Activated naive CD4-positive, alpha-beta T cell treated with anti-CD3 and anti-CD28 coated beads, Interleukin-2, amount 10 ng/mL, durations not matched to agents 7 days and 5 days (primary cell): ENCODE data around the gene C4orf50.

Experiments used
- CTCF ChIA-PET: fragments of 350-600 bp; sonication (Branson Sonifier 250); formaldehyde crosslinking; loops from one replicate; lab custom pipeline; 2021; ENCODE audit warnings: antibody characterized with exemption; lab: Charles Lee
- DNase-seq: peaks from one replicate; pipeline ENCODE4 v3.0.0-alpha.2; 2020
- H3K27ac Mint-ChIP-seq: one replicate; pipeline ENCODE4 v1.8.0; 2021; ENCODE audit warnings: mild to moderate bottlenecking, moderate library complexity, mixed read lengths
- H3K27me3 Mint-ChIP-seq: one replicate; pipeline ENCODE4 v1.8.0; 2021; ENCODE audit warnings: mild to moderate bottlenecking, mixed read lengths
- H3K36me3 Mint-ChIP-seq: one replicate; pipeline ENCODE4 v1.8.0; 2021; ENCODE audit warnings: mixed read lengths
- H3K4me1 Mint-ChIP-seq: one replicate; pipeline ENCODE4 v1.8.0; 2021; ENCODE audit warnings: mixed read lengths
- H3K4me3 Mint-ChIP-seq: one replicate; pipeline ENCODE4 v1.8.0; 2021; ENCODE audit warnings: mild to moderate bottlenecking, moderate library complexity, mixed read lengths
- H3K9me3 Mint-ChIP-seq: one replicate; pipeline ENCODE4 v1.8.0; 2021; ENCODE audit warnings: mixed read lengths

C4orf50 gene

DNA sequence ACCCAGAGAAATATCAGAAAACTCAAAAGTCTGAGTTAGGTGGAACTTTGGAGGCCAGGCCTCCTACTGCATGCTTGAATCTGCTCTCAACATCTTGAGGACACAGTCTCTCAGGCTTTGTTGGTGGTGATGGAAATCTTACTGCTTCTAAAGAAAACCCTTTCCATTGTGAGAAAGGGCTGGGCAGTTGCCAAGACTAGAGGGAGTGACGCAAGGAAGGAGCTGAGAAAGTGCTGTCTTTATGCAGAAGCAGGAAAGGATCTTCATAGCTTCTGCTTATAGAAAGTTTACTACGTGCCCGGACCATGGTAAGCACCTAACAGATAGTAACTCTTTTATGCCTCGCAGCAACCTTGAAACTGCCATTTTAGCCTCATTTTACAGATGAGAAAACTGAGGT, 122.9 kb downstream of the C4orf50 start:
- Mint-ChIP-seq H3K36me3 (no peaks in the 10 kb centered on the region), H3K27me3 (peaks cover 43% of the 10 kb centered on the region), H3K4me3 (no peak overlapping the region)

DNA sequence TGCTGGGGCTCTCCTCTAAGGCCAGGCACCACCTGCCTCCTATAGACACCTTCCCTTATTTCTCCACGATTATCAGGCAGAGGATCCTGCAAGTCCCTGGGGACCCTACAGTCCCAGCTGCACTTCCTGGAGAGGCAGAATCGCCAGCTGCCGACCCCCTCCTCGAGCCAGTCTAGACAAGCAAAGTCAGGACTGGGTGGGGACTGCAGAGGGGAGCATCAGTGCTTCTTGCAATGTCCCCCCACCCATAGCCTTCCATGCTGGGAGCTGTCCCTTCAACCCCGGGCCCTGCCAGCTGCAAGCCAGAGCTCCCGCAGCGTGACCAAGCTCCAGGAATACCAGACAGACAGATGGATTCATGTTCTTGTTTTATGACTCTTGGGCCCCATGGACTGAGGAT, 124.0 kb downstream of the C4orf50 start:
- H3K36me3 Mint-ChIP-seq, result no peaks in the 10 kb centered on the region
- no peak overlapping the region for H3K27ac Mint-ChIP-seq
- no peaks in the 10 kb centered on the region for H3K4me1 Mint-ChIP-seq
- no peak overlapping the region for H3K4me3 Mint-ChIP-seq
- no peak for DNase-seq
- CTCF ChIA-PET, result no interaction called here
- H3K9me3 Mint-ChIP-seq, result no peaks in the 10 kb centered on the region
- H3K27me3 Mint-ChIP-seq, result peaks cover 53% of the 10 kb centered on the region

More for the DNA sequence above, 122.9 kb downstream of the C4orf50 start:
- no peak for DNase-seq
- CTCF ChIA-PET, result no interaction called here
- no peak overlapping the region for H3K27ac Mint-ChIP-seq
- H3K4me1 Mint-ChIP-seq, result no peaks in the 10 kb centered on the region
- H3K9me3 Mint-ChIP-seq, result no peaks in the 10 kb centered on the region

DNA sequence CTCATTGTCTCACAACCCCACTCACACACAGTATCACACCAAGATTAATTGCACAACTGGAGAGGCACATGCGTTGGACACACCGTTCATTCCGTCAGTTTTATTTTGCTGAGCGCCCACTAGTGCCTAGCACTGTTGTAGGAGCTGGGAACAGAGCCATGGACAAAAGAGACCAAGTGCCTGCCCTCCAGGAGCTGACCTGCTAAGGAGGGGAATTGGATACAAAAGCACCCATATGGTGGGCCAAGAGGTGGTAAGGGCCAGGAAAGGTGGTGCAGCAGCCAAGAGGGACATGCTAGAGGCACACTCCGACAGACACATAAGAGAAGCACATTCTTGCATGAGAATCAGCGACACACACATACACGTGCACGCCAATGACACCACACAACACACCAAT, 124.6 kb downstream of the C4orf50 start:
- CTCF ChIA-PET, result no interaction called here
- H3K4me1 Mint-ChIP-seq, result peaks cover 3% of the 10 kb centered on the region
- H3K36me3 Mint-ChIP-seq, result no peaks in the 10 kb centered on the region
- no peak for DNase-seq
- peaks cover 60% of the 10 kb centered on the region for H3K27me3 Mint-ChIP-seq
- H3K4me3 Mint-ChIP-seq, result no peak overlapping the region
- H3K9me3 Mint-ChIP-seq, result no peaks in the 10 kb centered on the region
- H3K27ac Mint-ChIP-seq, result peak overlapping the region; percentile 6

DNA sequence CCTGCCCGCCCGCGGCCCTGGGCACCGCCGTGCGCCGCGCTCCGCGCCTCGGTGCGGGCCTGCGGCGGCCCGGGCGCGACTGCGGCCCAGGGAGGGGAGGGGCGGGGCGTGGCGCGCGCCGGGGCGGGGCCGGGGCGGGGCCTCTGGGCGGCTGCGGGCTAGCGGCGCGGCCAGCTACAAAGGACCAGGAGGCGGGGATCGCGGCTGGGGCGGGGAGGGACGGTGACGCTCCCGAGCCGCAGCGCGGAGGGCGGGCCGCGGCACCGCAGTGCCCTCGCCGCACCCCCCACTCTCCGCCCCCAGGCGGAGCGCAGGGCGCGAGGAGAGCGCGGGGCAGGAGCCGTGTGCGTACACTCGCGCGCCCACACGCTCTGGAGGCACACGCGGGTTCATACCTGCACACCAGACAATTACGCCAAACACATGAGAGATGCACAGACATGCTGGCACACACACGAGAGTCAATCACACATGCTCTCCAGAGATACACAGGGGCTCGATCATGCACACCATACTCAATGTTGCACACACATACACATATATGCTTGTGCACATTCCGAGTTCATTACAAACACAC, 125.1 kb downstream of the C4orf50 start, which contains the start of gene CRMP1:
Gene CRMP1 (minus strand): TSS at position 83 of the 577 bp plus-strand sequence. CDS start 117 bp downstream, outside the sequence.
- H3K4me3 Mint-ChIP-seq, result no peak within 1 kb of the TSS
- H3K9me3 Mint-ChIP-seq, result no peaks in the 10 kb centered on the region
- no peaks in the 10 kb centered on the region for H3K36me3 Mint-ChIP-seq
- peaks cover 61% of the 10 kb centered on the region for H3K27me3 Mint-ChIP-seq
- DNase-seq, result no peak
- H3K27ac Mint-ChIP-seq, result peak within 1 kb of the TSS; percentile 6
- H3K4me1 Mint-ChIP-seq, result peaks cover 3% of the 10 kb centered on the region
- CTCF ChIA-PET, result no interaction called here

DNA sequence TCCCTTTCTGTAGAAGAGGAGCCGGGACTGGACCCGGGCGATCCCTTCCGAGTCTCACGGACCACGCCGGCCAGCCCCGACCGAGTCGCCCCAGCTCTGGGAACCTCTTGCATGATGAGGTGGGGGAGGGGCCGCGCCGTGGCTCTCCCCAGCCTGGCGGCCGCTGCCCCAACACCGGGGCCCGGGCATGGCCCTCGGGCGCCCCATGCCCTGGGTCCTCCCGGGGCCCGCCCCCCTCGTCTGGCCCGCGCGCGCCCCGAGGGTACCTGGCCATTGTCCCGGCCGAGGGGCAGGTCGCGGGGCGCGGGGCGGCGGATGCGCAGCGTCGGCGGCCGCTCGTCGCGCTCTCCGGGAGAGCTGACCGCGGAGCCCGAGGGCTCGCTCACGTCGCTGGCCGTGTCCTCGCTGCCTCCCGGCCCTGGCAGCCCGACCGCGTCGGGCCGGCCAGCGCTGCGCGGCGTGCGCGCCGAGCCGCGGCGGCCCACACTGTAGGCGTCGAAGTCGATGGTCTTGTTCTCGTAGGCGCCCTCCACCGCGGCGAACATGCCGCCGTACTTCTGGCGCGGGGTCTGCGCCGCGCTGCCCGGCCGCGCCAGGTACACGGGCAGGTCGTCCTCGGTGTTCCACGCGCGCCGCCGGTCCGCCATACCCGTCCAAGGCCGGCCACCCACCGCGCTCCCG, 125.8 kb downstream of the C4orf50 start:
- Mint-ChIP-seq H3K36me3 (no peaks in the 10 kb centered on the region), H3K4me1 (peaks cover 3% of the 10 kb centered on the region), H3K4me3 (no peak overlapping the region), H3K27ac (no peak overlapping the region), H3K27me3 (peaks cover 64% of the 10 kb centered on the region), H3K9me3 (no peaks in the 10 kb centered on the region)
- CTCF ChIA-PET, result no interaction called here
- DNase-seq, result no peak

DNA sequence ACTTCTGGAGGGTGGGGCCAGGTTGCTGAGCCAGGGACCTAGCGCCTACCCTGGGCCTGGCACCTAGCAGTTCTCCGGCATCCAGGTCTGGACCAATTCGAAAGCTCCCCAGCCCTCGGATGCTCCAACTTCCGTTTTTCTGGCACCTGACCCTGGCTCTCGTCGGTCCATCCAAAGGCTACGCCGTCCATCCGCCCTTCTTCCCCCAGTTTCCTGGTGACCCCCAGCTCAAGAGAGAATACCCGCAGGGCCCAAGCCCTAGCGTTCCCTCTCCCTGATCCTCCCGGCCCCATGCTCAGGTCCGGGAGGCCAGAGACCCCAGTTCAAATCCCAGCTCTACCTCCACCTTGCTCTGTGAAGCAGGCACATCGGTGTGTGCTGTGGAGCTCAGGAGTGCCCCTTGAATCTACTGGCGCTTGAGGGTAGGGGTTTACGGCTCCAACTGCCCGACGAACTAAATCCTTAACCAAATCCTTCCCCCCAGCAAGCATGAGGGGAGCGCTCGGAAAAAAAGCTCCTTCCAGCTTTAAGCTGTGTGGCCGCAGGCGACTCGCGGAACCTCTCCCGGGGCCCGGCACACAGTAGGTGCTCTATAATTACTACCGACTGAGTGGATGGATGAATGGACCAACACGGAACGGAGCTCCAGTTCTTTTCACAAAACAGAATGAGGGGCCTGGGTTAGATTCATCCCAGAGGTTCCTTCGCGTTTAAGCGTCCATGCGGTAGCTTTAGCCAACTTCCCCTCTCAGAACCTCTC, 126.5 kb downstream of the C4orf50 start:
- Mint-ChIP-seq H3K27ac (no peak overlapping the region), H3K4me1 (peaks cover 3% of the 10 kb centered on the region), H3K36me3 (no peaks in the 10 kb centered on the region), H3K27me3 (peaks cover 71% of the 10 kb centered on the region), H3K4me3 (no peak overlapping the region), H3K9me3 (no peaks in the 10 kb centered on the region)
- CTCF ChIA-PET, result no interaction called here
- no peak for DNase-seq

DNA sequence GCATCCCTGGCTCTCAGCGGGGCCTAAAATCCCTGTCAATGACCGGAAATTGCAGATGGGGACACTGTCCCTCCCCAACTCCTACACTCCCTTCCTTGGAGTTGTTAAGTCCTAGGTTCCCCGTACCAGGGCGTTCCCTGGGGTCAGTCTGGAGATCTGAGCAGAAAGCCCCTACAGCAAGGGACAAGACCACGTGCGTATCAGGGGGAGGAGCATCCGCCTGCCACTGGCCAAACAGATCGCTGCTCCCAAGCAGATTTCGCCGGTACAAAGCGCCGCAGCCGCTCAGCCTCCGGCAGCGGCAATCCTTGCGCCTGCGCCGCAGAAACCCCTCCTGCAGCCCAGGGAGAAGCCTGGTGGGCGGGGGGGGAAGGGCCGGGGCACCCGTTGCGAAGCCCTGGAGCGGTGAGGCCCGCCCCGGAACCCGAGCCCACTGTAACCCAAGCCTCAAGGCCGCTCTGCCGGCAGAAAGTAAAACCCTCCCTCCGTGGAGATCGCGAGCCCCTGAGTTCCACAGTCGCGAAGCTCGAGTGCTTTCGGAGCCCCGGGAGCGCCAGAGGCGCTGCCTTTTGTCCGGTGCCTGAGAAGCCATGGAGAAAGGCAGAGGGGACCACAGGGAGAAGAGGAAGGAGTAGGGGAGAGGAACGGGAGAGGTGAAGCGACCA, 128.0 kb downstream of the C4orf50 start:
- H3K27me3 Mint-ChIP-seq, result peaks cover 79% of the 10 kb centered on the region
- H3K36me3 Mint-ChIP-seq, result no peaks in the 10 kb centered on the region
- no peak for DNase-seq
- CTCF ChIA-PET, result no interaction called here
- no peak overlapping the region for H3K4me3 Mint-ChIP-seq
- no peaks in the 10 kb centered on the region for H3K9me3 Mint-ChIP-seq
- H3K4me1 Mint-ChIP-seq, result peaks cover 3% of the 10 kb centered on the region
- H3K27ac Mint-ChIP-seq, result peak overlapping the region; percentile 34

DNA sequence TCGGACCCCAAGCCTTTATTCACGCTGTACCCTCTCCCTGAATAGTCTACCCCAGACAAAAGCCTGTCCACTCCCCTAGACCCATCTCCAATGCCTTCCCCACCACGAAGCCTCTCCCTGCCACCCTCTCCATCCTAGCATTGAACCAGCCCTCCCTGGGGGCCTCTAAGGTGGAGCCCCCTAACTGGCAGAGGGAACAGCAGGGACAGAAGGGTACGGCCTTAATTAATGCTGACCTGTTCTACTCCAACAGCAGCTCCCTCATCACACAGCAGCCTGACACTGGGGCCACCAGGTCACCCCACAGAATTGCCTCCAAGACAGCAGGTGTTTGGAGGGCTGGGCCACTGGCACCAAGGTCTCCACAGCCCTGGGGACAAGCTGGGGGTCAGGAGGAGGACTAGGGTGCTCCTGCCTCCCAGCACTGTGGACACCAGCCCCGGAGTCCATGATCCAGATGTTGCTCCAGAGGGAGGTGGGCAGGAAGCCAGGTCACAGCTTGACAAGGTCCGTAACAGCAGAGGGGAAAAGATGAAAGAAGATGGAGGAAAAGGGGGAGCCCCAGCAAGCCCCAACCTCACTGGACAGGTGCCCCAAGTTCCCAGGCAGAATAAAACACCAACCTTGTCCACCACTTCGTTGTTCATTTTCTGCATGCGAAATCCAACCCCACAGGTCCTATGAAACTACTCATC, 129.1 kb downstream of the C4orf50 start:
- Mint-ChIP-seq H3K27me3 (peaks cover 72% of the 10 kb centered on the region), H3K4me3 (no peak overlapping the region), H3K36me3 (no peaks in the 10 kb centered on the region), H3K27ac (no peak overlapping the region), H3K9me3 (no peaks in the 10 kb centered on the region), H3K4me1 (peaks cover 3% of the 10 kb centered on the region)
- no peak for DNase-seq
- CTCF ChIA-PET, result no interaction called here

DNA sequence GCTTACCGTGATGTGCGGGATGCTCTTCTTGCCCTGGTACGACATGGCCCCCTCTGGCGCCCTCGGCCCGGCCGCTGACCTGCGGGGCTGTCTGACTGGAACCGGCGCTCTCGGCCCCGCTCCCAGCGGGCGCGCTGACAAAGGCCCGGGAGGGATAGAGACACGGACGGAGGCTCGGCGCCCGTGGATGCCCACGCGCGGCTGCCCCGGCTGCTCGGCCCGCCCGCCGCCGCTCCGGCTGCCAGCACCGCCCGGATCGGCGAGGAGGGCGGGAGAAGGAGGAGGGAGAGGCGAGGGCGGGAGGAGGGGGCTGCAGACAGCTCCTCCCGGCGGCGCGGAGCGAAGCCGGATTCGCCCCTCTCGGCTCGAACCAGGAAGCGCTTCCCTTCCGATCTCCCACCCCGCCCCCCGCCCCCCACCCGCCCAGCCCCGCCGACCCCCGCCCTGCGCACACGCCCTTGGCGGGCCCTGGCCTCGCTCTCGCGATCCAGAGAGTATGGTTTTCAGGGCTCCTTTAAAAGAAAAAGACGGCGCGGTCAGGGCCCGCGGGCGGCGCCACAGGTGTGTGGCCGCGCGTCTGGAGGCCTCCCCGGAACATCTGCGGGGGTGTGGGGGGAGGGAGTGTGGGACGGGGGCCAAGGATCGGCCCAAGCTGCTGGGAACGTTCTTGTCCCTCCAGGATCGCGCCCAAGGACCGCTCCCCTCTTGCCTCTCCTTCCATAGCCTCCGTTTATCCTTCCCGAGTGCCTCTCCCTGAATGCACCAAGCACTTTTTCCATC, 129.8 kb downstream of the C4orf50 start:
- H3K27ac Mint-ChIP-seq, result no peak overlapping the region
- H3K4me1 Mint-ChIP-seq, result peaks cover 3% of the 10 kb centered on the region
- peaks cover 65% of the 10 kb centered on the region for H3K27me3 Mint-ChIP-seq
- no peaks in the 10 kb centered on the region for H3K36me3 Mint-ChIP-seq
- CTCF ChIA-PET, result no interaction called here
- DNase-seq, result no peak
- no peaks in the 10 kb centered on the region for H3K9me3 Mint-ChIP-seq
- H3K4me3 Mint-ChIP-seq, result no peak overlapping the region

DNA sequence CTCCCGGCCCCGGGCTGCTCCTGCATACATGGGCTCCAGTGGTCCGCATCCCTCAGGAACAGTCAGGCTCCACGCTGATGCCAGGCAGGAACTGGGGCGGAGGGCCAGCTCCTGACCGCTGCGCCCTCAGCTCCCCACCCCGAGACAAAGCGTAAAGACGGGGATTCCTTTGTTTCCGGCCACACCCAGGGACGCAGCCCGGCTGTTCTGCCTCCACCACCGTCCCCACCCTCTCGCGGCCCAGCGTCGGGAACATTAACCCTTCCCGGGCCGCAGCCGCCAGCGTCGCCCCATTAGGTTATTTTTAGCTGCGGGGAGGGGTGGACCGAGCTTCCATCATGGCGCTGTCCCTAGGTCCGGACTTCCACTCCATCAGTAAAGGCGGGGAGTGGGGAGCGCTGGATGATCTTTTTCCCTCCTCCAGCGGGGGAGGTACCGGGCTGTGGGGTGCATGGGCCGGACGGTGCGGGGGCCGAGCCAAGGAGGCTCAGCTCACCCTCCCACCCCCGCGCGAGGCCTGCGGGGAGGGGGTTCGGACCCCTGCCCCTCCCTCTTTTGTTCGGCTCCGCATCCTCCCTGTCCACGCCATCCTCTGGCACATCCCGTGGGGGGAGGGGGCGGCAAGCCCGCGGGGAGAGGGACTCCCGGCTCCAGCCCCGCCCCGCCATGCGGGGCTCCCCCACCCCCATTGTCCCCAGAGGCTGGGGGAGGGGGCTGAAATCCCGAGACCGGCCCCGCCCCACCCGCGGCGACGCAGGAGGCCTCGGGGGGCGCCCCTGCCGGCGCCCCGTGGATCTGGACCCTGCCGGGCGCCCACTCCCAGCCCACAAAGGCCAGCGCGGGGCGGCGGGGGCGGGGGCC, 130.6 kb downstream of the C4orf50 start:
- no peaks in the 10 kb centered on the region for H3K9me3 Mint-ChIP-seq
- no peaks in the 10 kb centered on the region for H3K36me3 Mint-ChIP-seq
- no peak for DNase-seq
- CTCF ChIA-PET, result no interaction called here
- no peak overlapping the region for H3K4me3 Mint-ChIP-seq
- H3K27me3 Mint-ChIP-seq, result peaks cover 68% of the 10 kb centered on the region
- H3K4me1 Mint-ChIP-seq, result peaks cover 3% of the 10 kb centered on the region
- no peak overlapping the region for H3K27ac Mint-ChIP-seq

DNA sequence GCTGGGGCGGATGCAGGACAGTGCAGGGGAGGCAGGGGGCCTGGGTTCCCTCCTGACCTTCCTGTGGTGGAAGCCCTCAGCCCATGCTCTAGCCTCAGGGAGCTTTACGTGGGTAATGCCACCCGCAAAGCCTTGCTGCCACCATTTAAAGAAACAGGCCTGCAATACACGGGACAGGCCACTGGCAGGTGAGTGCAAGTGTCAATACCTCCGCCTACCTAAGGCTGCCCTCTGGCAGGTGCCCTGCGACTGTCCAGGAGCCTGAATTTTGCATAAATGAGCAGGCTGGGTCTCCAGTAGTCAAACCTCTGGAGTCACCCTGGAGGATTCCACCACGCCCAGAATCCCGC, 131.2 kb downstream of the C4orf50 start:
- CTCF ChIA-PET, result no interaction called here
- Mint-ChIP-seq H3K9me3 (no peaks in the 10 kb centered on the region), H3K4me3 (no peak overlapping the region), H3K4me1 (peaks cover 3% of the 10 kb centered on the region), H3K36me3 (no peaks in the 10 kb centered on the region), H3K27me3 (peaks cover 64% of the 10 kb centered on the region), H3K27ac (no peak overlapping the region)
- DNase-seq, result no peak

DNA sequence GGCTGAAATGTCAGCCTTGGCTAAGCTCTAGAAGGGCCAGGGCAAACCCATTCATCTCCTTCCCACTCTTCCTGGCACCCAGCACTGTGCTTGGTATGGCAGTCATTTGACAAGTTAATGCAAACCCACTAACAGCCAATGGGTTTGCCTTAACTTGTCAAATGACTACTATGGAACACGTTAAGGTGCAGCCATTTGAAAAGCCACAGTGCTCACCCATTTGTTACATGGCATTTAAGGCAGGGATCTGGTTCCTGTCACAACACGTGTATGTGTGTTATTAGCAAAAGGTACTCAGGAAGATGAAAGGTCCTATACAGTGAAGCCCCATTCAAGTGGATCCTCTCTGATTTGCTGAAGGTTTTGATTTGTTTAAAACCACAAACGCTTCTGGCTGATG, 132.5 kb downstream of the C4orf50 start:
- Mint-ChIP-seq H3K4me3 (no peak overlapping the region), H3K27me3 (peaks cover 52% of the 10 kb centered on the region), H3K36me3 (no peaks in the 10 kb centered on the region), H3K27ac (no peak overlapping the region), H3K9me3 (no peaks in the 10 kb centered on the region), H3K4me1 (peaks cover 3% of the 10 kb centered on the region)
- CTCF ChIA-PET, result no interaction called here
- DNase-seq, result no peak

DNA sequence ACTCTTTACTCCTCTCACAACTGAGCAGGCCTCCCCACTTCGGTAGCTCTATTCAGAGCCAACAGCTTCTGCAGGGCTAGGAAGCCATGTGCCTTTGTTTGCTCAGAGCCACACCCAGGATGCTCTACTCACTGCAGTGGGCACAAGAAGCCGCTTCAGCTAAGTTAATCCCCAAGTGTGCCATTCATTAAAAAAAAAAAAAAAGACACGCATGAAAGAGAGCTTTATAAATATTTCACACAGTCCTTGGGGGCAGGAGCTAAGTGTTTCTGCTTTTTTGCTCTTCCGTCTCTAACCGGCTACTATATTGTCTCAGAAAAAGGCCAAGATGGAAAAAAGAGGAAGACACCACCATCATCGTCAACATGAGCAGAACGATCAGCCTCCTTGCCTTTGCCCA, 133.4 kb downstream of the C4orf50 start:
- CTCF ChIA-PET, result no interaction called here
- no peak overlapping the region for H3K27ac Mint-ChIP-seq
- no peaks in the 10 kb centered on the region for H3K9me3 Mint-ChIP-seq
- H3K27me3 Mint-ChIP-seq, result peaks cover 42% of the 10 kb centered on the region
- no peak for DNase-seq
- no peak overlapping the region for H3K4me3 Mint-ChIP-seq
- H3K4me1 Mint-ChIP-seq, result peaks cover 3% of the 10 kb centered on the region
- H3K36me3 Mint-ChIP-seq, result no peaks in the 10 kb centered on the region
